Endothelial cell of umbilical vein (primary cell): ENCODE measurements around the gene PSMD5.
A peak's percentile ranks its signal among the peaks of the same experiment; 100 is the strongest.

ENCODE experiments used
- EZH2 ChIP-seq: IDR thresholded peaks from 2 replicates; pipeline ENCODE4 v1.6.1; 2012; ENCODE audit warnings: borderline replicate concordance, low read depth, mild to moderate bottlenecking, moderate library complexity, low read length, inconsistent platforms; ENCODE audit not compliant: severe bottlenecking
- FOS ChIP-seq: IDR thresholded peaks from 2 replicates; pipeline ENCODE4 v1.6.1; 2011; ENCODE audit warnings: mild to moderate bottlenecking, low read length, moderate library complexity, borderline replicate concordance; ENCODE audit not compliant: insufficient read depth
- GATA2 ChIP-seq: IDR thresholded peaks from 2 replicates; pipeline ENCODE4 v1.7.0; 2011; ENCODE audit warnings: low read depth, mild to moderate bottlenecking, moderate library complexity, mixed read lengths, low read length; ENCODE audit not compliant: insufficient read length, insufficient read depth
- POLR2A ChIP-seq: IDR thresholded peaks from 2 replicates; pipeline ENCODE4 v1.6.1; 2012; ENCODE audit warnings: low read depth, mild to moderate bottlenecking, control low read depth, low read length
- POLR2AphosphoS5 ChIP-seq: IDR thresholded peaks from 2 replicates; pipeline ENCODE4 v1.6.1; 2012; ENCODE audit warnings: low read depth, mild to moderate bottlenecking, control low read depth, low read length, moderate library complexity; ENCODE audit not compliant: insufficient read depth
- TF ChIP-seq, protein P1 (sequence below), 2 donors: IDR thresholded peaks; 1 replicate in 1 of 2; 2 replicates in 1 of 2; pipeline ENCODE4 v1.5.1; 2011; ENCODE audit warnings: low read length in 2 of 2, mild to moderate bottlenecking in 2 of 2, moderate library complexity in 2 of 2, control low read depth in 1 of 2, inconsistent platforms in 1 of 2, low read depth in 1 of 2; ENCODE audit not compliant: insufficient read depth in 1 of 2; ENCODE audit errors: extremely low read depth in 1 of 2

DNA sequence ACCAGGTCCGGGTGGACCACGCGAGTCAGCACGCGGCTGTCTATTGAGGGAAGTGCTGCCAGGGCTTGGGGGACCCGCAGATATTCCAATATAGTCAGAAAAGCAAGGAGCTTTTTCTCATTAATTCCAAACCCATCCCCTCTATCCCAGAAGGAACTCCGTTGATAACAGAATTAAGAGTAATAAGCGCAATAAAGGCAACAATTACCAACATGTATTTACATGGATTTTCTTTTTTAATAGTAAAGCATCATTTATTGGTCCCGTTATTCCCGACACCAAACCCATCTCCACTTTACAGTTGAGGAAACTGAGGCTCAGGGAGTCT is 26.6 kb upstream of the PSMD5 start:
- TF ChIP-seq, protein P1, sequence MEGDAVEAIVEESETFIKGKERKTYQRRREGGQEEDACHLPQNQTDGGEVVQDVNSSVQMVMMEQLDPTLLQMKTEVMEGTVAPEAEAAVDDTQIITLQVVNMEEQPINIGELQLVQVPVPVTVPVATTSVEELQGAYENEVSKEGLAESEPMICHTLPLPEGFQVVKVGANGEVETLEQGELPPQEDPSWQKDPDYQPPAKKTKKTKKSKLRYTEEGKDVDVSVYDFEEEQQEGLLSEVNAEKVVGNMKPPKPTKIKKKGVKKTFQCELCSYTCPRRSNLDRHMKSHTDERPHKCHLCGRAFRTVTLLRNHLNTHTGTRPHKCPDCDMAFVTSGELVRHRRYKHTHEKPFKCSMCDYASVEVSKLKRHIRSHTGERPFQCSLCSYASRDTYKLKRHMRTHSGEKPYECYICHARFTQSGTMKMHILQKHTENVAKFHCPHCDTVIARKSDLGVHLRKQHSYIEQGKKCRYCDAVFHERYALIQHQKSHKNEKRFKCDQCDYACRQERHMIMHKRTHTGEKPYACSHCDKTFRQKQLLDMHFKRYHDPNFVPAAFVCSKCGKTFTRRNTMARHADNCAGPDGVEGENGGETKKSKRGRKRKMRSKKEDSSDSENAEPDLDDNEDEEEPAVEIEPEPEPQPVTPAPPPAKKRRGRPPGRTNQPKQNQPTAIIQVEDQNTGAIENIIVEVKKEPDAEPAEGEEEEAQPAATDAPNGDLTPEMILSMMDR (IDR thresholded peaks at IDR 0.05; ENCODE audit: extremely low read depth in 1 of 2, insufficient read depth in 1 of 2, low read depth in 1 of 2, low read length in 2 of 2), result peak in 1 of 2 donors; percentile 3
- TF ChIP-seq POLR2A (no peak), EZH2 (no peak), POLR2AphosphoS5 (no peak), FOS (no peak), GATA2 (no peak)
